ENCODE data around the gene WDR74. TPM values are rescaled to one million over a fixed set of nuclear protein-coding genes. Genes with fewer than 3 reads are reported as not detected.
"Not testable (repeated sequence)": the region's sequence is repeated elsewhere in the genome, so short reads cannot be mapped to it uniquely, and the experiment has no call there.

The WDR74 gene
- polyA plus RNA-seq, 4 donors: 30.3 to 47.5 (median 35.6) TPM

DNA sequence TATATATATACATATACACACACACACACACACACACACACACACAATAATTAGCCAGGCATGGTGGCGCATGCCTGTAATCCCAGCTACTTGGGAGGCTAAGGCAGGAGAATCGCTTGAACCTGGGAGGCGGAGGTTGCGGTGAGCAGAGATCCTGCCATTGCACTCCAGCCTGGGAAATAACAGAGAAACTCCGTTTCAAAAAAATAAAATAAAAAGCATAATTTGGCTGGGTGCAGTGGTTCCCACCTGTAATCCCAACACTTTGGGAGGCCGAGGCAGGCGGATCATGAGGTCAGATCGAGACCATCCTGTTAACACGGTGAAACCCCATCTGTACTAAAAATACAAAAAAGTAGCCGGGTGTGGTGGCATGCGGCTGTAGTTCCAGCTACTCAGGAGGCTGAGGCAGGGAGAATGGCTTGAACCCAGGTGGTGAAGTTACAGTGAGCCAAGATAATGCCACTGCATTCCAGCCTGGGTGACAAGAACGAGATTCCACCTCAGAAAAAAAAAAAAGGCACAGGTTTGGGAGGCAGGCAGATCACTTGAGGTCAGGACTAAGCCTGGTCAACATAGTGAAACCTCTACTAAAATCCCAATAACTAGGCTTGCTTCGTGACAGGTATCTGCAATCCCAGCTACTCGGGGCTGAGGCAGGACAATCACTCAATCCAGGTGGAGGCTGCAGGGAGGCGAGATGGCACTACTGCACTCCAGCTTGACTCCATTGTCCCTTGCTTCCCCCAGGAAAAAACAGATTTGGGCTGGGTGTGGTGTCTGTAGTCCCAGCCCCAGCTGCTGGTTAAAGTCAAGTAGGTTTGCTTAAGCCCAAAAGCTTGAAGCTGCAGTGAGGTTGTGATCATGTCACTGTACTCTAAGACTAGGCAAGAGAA is 11.8 kb upstream of the WDR74 start:
- H3K4me3 ChIP-seq (ENCODE audit: low read depth in 1 of 3, low read length in 3 of 3): no peak overlapping the region
- DNase-seq: no peak
- H3K36me3 ChIP-seq (ENCODE audit: control insufficient read depth in 3 of 3, insufficient read depth in 2 of 3, low read depth in 1 of 3, low read length in 3 of 3): peaks cover 8 to 17% (median 13%) of the 10 kb centered on the region in 3 donors
- no peaks in the 10 kb centered on the region for H3K9me3 ChIP-seq (ENCODE audit: control insufficient read depth in 2 of 2, insufficient read depth in 1 of 2, low read depth in 1 of 2, low read length in 1 of 2)
- H3K27ac ChIP-seq (ENCODE audit: low read depth in 1 of 3, low read length in 2 of 3): peak overlapping the region in 1 of 3 donors; percentile 9
- 57 to 59% (median 58%) methylated on average over 14 to 15 of the region's 15 CpGs for WGBS, 3 donors
- no peak for FAIRE-seq
- H3K27me3 ChIP-seq (ENCODE audit: control insufficient read depth in 3 of 3, insufficient read depth in 3 of 3, low read length in 3 of 3): no peaks in the 10 kb centered on the region
- peaks cover 4 to 7% (median 6%) of the 10 kb centered on the region in 3 donors for H3K4me1 ChIP-seq (ENCODE audit: control insufficient read depth in 3 of 3, insufficient read depth in 2 of 3, low read depth in 1 of 3, low read length in 2 of 3)

DNA sequence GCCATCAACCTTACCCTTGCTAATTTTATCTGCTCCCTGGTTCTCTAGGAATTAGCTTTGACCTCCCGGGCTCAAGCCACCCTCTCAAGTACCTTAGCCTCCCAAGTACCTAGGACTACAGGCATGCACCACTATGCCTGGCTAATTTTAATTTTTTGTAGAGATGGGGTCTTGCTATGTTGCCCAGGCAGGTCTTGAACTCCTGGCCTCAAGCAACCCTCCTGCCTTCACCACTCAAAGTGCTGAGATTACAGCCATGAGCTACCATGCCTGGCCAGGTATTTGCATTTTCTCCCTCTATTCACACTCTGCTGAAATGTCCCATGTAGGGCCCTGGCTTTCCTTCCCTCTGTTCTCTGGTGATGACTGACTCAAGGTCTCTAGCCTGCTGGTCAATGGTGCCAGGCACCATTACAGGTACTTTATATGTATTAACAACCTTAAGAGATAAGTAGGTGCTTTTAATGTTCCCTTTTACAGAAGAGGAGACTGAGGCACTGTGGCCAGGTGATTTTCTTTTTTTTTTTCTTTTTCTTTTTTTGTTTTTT is 8.5 kb upstream of the WDR74 start:
- WGBS, 3 donors: 88 to 100% (median 98%) methylated on average over 1 of the region's 1 CpG
- H3K27me3 ChIP-seq (ENCODE audit: control insufficient read depth in 3 of 3, insufficient read depth in 3 of 3, low read length in 3 of 3): no peaks in the 10 kb centered on the region
- H3K27ac ChIP-seq (ENCODE audit: low read depth in 1 of 3, low read length in 2 of 3): no peak overlapping the region
- no peaks in the 10 kb centered on the region for H3K9me3 ChIP-seq (ENCODE audit: control insufficient read depth in 2 of 2, insufficient read depth in 1 of 2, low read depth in 1 of 2, low read length in 1 of 2)
- H3K4me3 ChIP-seq (ENCODE audit: low read depth in 1 of 3, low read length in 3 of 3): no peak overlapping the region
- H3K36me3 ChIP-seq (ENCODE audit: control insufficient read depth in 3 of 3, insufficient read depth in 2 of 3, low read depth in 1 of 3, low read length in 3 of 3): peaks cover 7 to 10% (median 8%) of the 10 kb centered on the region in 3 donors
- H3K4me1 ChIP-seq (ENCODE audit: control insufficient read depth in 3 of 3, insufficient read depth in 2 of 3, low read depth in 1 of 3, low read length in 2 of 3): peaks cover 0 to under 1% (median 0%) of the 10 kb centered on the region in 3 donors
- FAIRE-seq: no peak
- DNase-seq: no peak

DNA sequence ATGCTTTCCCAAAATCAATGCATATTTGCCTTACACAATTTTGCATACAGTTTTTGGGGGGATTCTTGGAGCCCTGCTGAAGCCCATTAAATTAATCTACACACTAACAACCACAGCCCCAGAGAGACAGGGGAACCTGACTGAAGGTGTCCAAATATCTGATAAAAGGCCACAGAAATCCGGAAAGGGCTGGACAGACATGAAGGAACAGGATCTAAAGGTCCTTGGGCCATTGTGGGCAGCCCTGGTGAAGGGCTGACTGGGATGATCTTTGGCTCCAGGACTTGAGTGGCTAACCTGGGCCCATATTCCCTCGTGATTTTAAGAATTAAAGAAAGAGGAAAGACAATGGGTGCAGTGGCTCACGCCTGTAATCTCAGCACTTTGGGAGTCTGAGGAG is 6.8 kb upstream of the WDR74 start:
- H3K27me3 ChIP-seq (ENCODE audit: control insufficient read depth in 3 of 3, insufficient read depth in 3 of 3, low read length in 3 of 3): no peaks in the 10 kb centered on the region
- WGBS, 3 donors: 79 to 96% (median 91%) methylated on average over 3 of the region's 3 CpGs
- no peaks in the 10 kb centered on the region for H3K9me3 ChIP-seq (ENCODE audit: control insufficient read depth in 2 of 2, insufficient read depth in 1 of 2, low read depth in 1 of 2, low read length in 1 of 2)
- FAIRE-seq (no peak), DNase-seq (no peak)
- peaks cover 0 to 10% (median 4%) of the 10 kb centered on the region in 3 donors for H3K4me1 ChIP-seq (ENCODE audit: control insufficient read depth in 3 of 3, insufficient read depth in 2 of 3, low read depth in 1 of 3, low read length in 2 of 3)
- H3K4me3 ChIP-seq (ENCODE audit: low read depth in 1 of 3, low read length in 3 of 3): no peak overlapping the region
- no peak overlapping the region for H3K27ac ChIP-seq (ENCODE audit: low read depth in 1 of 3, low read length in 2 of 3)
- peaks cover 0 to 2% (median 0%) of the 10 kb centered on the region in 3 donors for H3K36me3 ChIP-seq (ENCODE audit: control insufficient read depth in 3 of 3, insufficient read depth in 2 of 3, low read depth in 1 of 3, low read length in 3 of 3)

DNA sequence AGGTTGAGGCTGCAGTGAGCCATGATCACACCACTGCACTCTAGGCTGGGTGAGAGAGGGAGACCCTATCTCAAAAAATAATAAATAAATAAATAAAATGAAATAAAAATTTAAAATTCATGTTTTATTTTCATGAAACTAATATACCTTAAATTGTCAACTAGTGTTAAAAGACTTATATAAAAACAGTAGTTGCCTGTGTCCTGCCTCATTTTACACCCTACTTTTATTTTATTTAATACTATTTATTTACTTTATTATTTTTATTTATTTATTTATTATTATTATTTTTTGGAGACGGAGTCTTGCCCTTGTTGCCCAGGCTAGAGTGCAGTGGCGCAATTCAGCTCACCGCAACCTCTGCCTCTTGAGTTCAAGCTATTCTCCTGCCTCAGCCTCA is 4.8 kb upstream of the WDR74 start:
- Histone ChIP-seq H3K27ac (ENCODE audit: low read depth in 1 of 3, low read length in 2 of 3) (no peak overlapping the region), H3K27me3 (ENCODE audit: control insufficient read depth in 3 of 3, insufficient read depth in 3 of 3, low read length in 3 of 3) (no peaks in the 10 kb centered on the region), H3K9me3 (ENCODE audit: control insufficient read depth in 2 of 2, insufficient read depth in 1 of 2, low read depth in 1 of 2, low read length in 1 of 2) (no peaks in the 10 kb centered on the region), H3K36me3 (ENCODE audit: control insufficient read depth in 3 of 3, insufficient read depth in 2 of 3, low read depth in 1 of 3, low read length in 3 of 3) (no peaks in the 10 kb centered on the region), H3K4me3 (ENCODE audit: low read depth in 1 of 3, low read length in 3 of 3) (no peak overlapping the region), H3K4me1 (ENCODE audit: control insufficient read depth in 3 of 3, insufficient read depth in 2 of 3, low read depth in 1 of 3, low read length in 2 of 3) (peaks cover 0 to 10% (median 4%) of the 10 kb centered on the region in 3 donors)
- DNase-seq (no peak), FAIRE-seq (no peak)
- WGBS, 3 donors: 97 to 99% (median 98%) methylated on average over 3 of the region's 3 CpGs

DNA sequence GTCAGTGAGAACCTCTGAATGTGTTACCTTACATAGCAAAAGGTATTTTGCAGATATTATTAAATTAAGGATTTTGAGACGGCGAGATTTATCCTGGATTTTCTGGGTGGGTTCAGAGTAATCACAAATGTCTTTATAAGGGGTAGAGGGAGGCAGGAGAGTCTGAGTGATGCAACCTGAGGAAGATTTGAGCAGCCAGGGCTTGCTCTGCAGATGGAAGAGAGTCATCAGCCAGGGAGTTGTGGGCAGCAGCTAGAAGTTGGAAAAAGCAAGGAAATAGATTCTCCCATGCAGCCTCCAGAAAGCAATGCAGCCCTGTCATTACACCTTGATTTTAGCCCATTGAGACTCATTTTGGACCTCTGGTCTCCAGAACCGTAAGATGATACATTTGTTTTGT is 4.1 kb upstream of the WDR74 start:
- DNase-seq: no peak
- Histone ChIP-seq H3K9me3 (ENCODE audit: control insufficient read depth in 2 of 2, insufficient read depth in 1 of 2, low read depth in 1 of 2, low read length in 1 of 2) (no peaks in the 10 kb centered on the region), H3K4me1 (ENCODE audit: control insufficient read depth in 3 of 3, insufficient read depth in 2 of 3, low read depth in 1 of 3, low read length in 2 of 3) (peaks cover 0 to 10% (median 4%) of the 10 kb centered on the region in 3 donors), H3K4me3 (ENCODE audit: low read depth in 1 of 3, low read length in 3 of 3) (no peak overlapping the region), H3K27ac (ENCODE audit: low read depth in 1 of 3, low read length in 2 of 3) (no peak overlapping the region), H3K36me3 (ENCODE audit: control insufficient read depth in 3 of 3, insufficient read depth in 2 of 3, low read depth in 1 of 3, low read length in 3 of 3) (no peaks in the 10 kb centered on the region), H3K27me3 (ENCODE audit: control insufficient read depth in 3 of 3, insufficient read depth in 3 of 3, low read length in 3 of 3) (no peaks in the 10 kb centered on the region)
- FAIRE-seq: no peak
- 92 to 97% (median 96%) methylated on average over 3 of the region's 3 CpGs for WGBS, 3 donors

DNA sequence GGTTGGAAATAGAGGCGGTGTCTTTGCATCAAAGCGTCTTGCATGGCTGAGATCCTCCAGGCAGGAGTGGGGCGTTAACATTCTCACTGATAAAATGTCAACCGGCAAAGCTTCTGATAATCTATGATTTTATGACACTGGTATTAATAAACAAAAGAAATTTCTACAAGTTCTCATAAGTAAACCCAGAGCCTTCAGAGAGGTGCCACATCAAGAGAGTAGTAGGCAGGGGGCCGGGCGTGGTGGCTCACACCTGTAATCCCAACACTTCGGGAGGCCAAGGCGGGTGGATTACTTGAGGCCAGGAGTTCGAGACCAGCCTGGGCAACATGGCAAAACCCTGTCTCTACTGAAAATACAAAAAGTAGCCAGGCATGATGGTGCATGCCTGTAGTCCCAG is 3.5 kb upstream of the WDR74 start:
- H3K27ac ChIP-seq (ENCODE audit: low read depth in 1 of 3, low read length in 2 of 3): peak overlapping the region; percentile 92 to 93 (median 92)
- not testable (repeated sequence) for H3K4me3 ChIP-seq (ENCODE audit: low read depth in 1 of 3, low read length in 3 of 3); H3K27me3 ChIP-seq (ENCODE audit: control insufficient read depth in 3 of 3, insufficient read depth in 3 of 3, low read length in 3 of 3); H3K36me3 ChIP-seq (ENCODE audit: control insufficient read depth in 3 of 3, insufficient read depth in 2 of 3, low read depth in 1 of 3, low read length in 3 of 3); H3K9me3 ChIP-seq (ENCODE audit: control insufficient read depth in 2 of 2, insufficient read depth in 1 of 2, low read depth in 1 of 2, low read length in 1 of 2); FAIRE-seq
- DNase-seq: peak in 1 of 2 donors; percentile 25
- H3K4me1 ChIP-seq (ENCODE audit: control insufficient read depth in 3 of 3, insufficient read depth in 2 of 3, low read depth in 1 of 3, low read length in 2 of 3): peaks cover 0 to 12% (median 4%) of the 10 kb centered on the region in 3 donors
- 58 to 71% (median 68%) methylated on average over 9 of the region's 9 CpGs for WGBS, 3 donors

DNA sequence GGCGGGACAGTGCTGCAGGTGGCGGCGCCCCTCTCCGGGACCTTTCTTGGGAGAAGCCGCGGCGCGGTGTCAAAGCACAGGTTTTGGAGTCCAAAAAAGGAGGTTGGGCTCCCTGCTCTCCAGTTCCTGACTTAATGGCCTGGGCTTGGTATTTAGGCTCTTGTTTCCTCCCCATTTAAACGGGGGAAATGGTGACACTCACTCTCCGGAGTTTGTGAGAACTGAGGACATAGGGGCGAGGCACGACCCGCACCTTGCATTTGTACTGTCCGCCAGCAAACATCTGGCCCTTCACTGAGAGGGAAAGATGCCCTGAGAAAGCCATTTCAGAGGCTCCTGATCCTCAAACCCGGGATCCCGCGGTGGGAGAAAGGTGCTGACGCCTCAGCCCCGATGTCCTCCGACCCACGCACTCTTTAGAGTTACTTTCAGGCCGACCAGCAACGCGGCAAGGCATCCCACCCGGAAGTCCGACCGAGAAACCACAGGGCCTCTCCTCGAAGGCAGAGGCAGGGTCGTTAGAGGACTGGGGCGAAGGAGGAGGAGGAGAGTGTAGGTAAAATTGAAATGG is 2.9 kb upstream of the WDR74 start:
- 8 to 13% (median 10%) methylated on average over 30 of the region's 30 CpGs for WGBS, 3 donors
- Histone ChIP-seq H3K4me3 (ENCODE audit: low read depth in 1 of 3, low read length in 3 of 3) (peak overlapping the region in 2 of 3 donors; percentile 49 to 66), H3K27ac (ENCODE audit: low read depth in 1 of 3, low read length in 2 of 3) (peak overlapping the region; percentile 92 to 93 (median 92)), H3K4me1 (ENCODE audit: control insufficient read depth in 3 of 3, insufficient read depth in 2 of 3, low read depth in 1 of 3, low read length in 2 of 3) (peaks cover 0 to 12% (median 4%) of the 10 kb centered on the region in 3 donors), H3K27me3 (ENCODE audit: control insufficient read depth in 3 of 3, insufficient read depth in 3 of 3, low read length in 3 of 3) (no peaks in the 10 kb centered on the region), H3K9me3 (ENCODE audit: control insufficient read depth in 2 of 2, insufficient read depth in 1 of 2, low read depth in 1 of 2, low read length in 1 of 2) (no peaks in the 10 kb centered on the region), H3K36me3 (ENCODE audit: control insufficient read depth in 3 of 3, insufficient read depth in 2 of 3, low read depth in 1 of 3, low read length in 3 of 3) (peaks cover 0 to 8% (median 0%) of the 10 kb centered on the region in 3 donors)
- DNase-seq (no peak), FAIRE-seq (no peak)

DNA sequence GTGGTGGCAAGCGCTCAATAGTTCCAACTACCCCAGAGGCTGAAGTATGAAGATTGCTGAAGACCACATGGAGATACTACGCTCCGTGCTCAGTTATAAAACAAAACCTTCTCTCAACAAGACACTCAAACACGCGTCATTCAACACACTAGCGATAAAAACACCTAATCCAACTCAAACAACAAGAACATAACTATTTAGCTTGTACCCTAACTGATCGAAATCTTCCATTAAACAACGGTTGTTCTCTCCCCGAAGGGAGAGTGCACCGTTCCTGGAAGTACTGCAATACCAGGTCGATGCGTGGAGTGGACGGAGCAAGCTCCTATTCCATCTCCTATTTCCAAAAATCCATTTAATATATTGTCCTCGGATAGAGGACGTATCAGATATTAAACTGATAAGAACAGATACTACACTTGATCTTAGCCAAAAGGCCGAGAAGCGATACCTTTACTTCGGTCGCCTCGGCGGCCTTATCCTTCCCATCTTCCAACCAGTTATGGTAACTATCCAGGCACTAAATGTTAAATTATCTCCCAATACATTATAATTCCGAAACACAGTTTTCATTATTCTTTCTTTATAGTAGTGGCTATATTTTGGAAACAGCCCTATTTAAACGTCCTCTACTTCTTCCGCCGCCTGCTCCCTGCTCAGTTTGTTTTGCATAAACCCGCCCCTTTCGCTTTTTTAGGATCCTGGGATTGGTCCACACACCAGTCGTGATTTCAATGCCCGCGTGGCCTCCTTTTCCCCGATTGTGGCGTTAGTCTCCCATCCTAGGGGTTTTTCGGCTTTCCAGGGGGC is 2.2 kb upstream of the WDR74 start:
- 0 to 1% (median 0%) methylated on average over 33 of the region's 33 CpGs for WGBS, 3 donors
- Histone ChIP-seq H3K27ac (ENCODE audit: low read depth in 1 of 3, low read length in 2 of 3) (peak overlapping the region; percentile 96 to 99 (median 96)), H3K27me3 (ENCODE audit: control insufficient read depth in 3 of 3, insufficient read depth in 3 of 3, low read length in 3 of 3) (no peaks in the 10 kb centered on the region), H3K36me3 (ENCODE audit: control insufficient read depth in 3 of 3, insufficient read depth in 2 of 3, low read depth in 1 of 3, low read length in 3 of 3) (peaks cover 0 to 10% (median 0%) of the 10 kb centered on the region in 3 donors), H3K9me3 (ENCODE audit: control insufficient read depth in 2 of 2, insufficient read depth in 1 of 2, low read depth in 1 of 2, low read length in 1 of 2) (no peaks in the 10 kb centered on the region), H3K4me1 (ENCODE audit: control insufficient read depth in 3 of 3, insufficient read depth in 2 of 3, low read depth in 1 of 3, low read length in 2 of 3) (peaks cover 0 to 12% (median 4%) of the 10 kb centered on the region in 3 donors), H3K4me3 (ENCODE audit: low read depth in 1 of 3, low read length in 3 of 3) (peak overlapping the region in 2 of 3 donors; percentile 49 to 66)
- peak; percentile 95 to 98 for DNase-seq
- peak; percentile 98 for FAIRE-seq

Measured in small intestine (tissue), 7 donors.